NOMO-1 treated with DMSO at 0.1 percent for 48 hours (cell line): ENCODE data around the gene MMP15.
A peak's percentile ranks its signal among the peaks of the same experiment; 100 is the strongest.

Source experiments
- DNase-seq: peaks from one replicate; lab custom pipeline; 2025; ENCODE audit not compliant: unreplicated experiment; lab: John Stamatoyannopoulos, UW

Gene MMP15

DNA sequence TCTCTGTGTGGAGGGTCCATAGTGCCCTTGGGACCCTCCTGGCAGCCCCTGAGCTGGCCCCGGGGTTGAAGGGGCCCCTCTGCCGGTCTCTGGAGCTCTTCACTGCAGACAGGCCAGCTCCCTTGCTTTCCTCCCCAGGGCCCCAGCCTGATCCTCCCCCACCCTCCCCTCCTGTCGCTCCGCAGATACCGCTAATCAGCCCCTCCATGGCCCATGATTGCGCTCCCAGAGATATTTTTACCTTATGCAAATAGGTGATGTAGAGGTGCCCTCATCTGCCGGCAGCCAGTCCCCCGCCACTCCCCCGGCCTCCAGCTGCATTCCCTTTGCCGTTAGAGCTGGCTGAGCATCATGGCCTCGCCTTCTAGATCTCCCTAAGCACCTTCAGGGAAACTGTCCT, 9.2 kb downstream of the MMP15 start:
- DNase-seq, result no peak

DNA sequence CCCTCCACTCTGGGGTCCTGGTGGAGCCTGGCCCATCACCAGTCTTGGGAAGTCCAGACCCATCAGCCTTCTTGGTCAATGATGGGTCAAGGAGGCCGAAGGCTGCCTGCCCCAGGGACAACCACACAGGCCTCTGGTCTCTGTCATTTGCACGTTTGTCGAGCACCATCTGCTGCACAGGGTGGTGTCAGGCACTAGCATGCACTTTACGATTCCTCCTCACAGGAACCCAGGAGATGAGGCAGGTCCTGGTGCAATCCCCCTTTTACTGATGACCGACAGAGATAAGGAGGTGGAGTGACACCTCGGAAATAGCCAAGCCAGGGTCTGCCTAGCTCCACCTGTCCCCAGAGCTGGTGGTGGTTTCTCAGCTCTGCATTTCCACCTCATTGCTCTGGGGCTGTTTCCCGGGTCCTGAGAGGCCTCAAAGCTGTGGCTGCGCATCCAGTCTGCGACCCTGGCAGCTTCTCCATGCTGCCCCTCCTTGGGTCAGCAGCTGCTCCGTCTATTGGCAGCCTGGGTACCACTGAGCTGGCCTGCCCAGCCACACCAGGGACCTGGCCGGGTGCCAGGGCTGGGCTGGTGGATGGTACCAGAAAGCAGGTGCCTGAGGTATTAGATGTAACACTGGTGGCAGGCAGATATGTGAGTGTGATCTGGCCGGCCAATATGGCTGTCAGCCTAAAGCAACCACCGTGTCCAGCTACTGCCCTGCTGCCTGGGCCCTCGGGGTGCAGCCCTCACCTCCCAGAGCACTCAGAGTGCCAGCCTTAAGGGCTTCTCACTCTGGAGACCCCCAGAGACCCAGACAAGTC, 10.0 kb downstream of the MMP15 start:
- DNase-seq, result no peak

DNA sequence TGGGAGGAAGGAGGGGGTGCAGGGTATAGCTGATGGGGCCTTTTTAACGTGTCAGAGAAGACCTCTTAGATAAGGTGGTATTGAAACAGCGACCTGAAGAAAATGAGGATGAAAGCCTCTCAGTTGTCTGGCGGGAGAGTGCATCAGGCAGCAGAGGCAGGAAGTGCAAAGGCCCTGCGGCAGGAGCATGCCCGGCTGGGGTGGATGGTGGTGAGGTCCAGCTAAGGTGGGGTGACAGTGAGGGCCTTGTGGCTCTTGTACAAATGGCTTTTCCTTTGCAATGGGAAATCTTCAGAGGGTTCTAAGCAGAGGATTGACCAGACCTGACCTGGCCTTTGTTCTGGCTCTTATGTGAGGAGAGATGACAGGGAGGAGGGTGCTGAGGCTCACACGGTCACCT, 11.4 kb downstream of the MMP15 start:
- DNase-seq, result no peak

DNA sequence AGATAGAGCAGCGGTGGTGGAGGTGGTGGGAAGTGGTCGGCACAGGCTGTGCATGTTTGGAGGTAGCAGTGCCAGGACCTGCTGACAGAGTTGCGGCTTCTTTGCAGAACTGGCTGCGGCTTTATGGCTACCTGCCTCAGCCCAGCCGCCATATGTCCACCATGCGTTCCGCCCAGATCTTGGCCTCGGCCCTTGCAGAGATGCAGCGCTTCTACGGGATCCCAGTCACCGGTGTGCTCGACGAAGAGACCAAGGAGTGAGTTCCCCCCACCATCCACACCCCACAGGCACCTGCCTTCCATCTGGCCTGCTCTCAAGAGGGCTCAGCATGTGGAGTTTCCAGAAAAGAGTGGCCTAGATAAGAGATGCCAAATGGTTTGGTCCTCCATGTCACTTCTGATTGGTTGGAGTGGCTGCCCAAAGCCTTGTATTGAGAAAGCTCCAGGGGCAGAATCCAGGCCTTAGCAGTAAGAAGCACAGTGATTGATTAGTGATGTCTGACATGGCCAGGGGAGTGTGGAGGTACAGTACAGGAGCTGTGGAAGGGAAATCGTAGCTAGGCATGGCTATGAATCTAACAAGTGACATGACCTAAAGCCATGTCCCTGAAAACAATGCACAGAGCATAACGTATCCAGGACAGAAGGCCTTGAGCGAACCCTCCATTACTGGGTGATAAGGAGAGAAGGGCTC, 12.0 kb downstream of the MMP15 start:
- DNase-seq, result no peak

DNA sequence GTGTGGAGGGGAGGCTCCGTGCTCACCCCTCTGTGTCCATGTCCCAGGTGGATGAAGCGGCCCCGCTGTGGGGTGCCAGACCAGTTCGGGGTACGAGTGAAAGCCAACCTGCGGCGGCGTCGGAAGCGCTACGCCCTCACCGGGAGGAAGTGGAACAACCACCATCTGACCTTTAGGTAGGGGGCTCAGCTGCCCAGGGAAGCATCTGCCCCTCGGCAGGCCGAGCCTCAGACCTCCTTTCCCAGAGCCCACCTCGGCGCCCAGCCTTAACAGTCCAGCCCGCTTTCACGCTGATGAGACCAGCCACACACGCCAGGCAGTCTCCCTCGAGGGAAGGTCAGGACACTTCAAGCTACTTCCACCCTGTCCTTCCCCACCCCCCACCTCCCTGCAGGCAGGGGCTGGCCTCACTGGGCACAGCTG, 12.7 kb downstream of the MMP15 start:
- DNase-seq, result no peak

DNA sequence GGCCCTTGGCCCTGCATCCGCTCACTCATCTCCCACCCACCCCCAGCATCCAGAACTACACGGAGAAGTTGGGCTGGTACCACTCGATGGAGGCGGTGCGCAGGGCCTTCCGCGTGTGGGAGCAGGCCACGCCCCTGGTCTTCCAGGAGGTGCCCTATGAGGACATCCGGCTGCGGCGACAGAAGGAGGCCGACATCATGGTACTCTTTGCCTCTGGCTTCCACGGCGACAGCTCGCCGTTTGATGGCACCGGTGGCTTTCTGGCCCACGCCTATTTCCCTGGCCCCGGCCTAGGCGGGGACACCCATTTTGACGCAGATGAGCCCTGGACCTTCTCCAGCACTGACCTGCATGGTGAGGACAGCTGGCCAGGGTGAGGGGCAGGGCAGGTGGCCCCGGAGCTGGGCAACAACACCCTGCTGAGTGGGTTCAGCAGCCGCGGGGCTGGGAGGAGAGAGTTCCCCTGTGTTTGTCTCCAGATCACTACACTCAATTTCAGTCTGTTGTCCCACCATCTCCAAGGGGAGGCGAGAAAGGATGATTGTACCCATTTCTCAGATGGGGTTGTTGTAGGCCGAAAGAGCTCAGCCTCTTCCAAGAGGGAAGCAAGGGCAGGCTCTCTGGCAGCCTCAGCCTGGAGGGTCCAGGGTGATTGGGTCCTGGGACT, 14.4 kb downstream of the MMP15 start:
- DNase-seq, result no peak

DNA sequence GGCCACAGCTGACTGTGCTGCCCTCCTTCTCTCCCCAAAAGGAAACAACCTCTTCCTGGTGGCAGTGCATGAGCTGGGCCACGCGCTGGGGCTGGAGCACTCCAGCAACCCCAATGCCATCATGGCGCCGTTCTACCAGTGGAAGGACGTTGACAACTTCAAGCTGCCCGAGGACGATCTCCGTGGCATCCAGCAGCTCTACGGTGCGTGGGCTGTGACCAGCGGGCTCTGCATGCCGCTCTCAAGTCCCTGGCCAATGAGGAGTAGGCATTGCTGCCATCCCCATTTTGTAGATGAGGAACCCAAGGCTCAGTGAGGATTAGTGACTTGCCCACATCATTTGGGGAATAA, 14.9 kb downstream of the MMP15 start:
- DNase-seq, result no peak

DNA sequence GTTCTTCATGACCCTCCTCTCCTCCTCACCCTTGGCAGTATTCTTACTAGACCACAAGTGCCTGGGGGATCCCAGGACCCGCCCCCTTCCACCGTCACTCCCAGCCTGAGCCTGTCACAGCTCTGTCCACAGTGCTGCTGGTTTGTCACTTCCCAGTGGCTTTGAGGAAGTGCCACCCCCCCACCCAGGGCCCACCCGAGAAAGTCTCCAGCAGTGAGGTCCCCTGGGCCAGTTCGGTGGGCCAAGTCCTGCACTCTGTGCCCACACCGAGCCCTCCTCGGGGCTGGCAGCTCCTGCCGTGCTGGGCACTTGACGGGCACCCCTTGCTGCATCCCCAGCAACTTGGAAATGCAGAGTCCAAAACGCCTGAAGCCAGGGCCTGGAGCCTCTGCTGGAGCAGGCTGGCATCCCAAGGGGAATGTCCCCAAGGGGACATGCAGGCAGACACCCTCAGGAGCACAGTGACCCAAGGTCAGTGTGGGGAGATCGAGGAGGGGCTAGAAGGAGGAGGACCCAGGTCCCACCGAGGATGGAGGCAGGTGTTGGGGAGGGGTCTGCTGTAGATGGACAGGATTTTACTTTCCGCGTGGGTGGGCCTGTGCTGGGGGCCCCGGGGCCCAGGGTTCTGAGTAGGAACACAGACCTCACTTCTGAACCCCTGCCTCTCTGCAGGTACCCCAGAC, 15.5 kb downstream of the MMP15 start:
- no peak for DNase-seq

DNA sequence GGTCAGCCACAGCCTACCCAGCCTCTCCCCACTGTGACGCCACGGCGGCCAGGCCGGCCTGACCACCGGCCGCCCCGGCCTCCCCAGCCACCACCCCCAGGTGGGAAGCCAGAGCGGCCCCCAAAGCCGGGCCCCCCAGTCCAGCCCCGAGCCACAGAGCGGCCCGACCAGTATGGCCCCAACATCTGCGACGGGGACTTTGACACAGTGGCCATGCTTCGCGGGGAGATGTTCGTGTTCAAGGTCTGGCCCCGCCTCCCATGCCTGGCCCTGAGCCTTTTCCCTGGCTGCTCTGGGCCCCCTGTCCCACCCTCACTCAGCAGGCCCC, 16.0 kb downstream of the MMP15 start:
- DNase-seq, result no peak

DNA sequence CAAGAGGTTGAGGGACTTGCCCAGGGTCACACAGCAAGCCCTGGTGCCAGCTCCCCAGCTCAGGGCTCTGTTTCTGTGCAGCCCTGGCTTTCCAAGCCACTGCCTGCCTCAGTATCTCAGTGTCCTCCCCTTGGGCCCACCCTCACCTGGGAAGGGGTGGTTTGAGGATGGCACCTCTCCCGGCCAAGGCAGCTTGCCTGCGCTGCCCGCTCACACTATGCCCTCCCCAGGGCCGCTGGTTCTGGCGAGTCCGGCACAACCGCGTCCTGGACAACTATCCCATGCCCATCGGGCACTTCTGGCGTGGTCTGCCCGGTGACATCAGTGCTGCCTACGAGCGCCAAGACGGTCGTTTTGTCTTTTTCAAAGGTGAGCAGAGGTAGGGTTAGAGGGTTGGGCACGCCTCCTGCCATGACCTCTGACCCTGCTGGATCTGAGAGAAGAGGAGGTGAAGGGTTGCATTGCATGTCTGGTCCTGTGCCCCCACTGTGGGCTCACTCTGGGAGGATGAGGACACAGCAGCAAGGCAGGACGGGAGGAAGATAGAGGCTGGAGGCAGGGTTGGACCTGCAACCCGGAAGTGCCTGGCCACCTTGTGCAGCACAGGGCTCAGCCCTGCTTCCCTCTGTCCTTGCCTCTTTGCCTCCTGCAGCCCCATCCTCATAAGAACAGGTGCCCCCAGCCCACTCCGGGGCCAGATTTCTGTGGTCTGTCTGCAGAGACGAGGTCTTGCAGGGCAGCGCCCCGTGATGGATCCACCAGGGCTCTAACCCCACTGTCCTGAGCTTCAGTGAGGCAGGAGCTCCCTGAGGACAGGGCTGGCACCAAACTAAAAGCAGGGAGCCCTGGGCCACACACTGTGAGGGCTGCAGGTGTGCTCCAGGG, 16.7 kb downstream of the MMP15 start:
- no peak for DNase-seq

DNA sequence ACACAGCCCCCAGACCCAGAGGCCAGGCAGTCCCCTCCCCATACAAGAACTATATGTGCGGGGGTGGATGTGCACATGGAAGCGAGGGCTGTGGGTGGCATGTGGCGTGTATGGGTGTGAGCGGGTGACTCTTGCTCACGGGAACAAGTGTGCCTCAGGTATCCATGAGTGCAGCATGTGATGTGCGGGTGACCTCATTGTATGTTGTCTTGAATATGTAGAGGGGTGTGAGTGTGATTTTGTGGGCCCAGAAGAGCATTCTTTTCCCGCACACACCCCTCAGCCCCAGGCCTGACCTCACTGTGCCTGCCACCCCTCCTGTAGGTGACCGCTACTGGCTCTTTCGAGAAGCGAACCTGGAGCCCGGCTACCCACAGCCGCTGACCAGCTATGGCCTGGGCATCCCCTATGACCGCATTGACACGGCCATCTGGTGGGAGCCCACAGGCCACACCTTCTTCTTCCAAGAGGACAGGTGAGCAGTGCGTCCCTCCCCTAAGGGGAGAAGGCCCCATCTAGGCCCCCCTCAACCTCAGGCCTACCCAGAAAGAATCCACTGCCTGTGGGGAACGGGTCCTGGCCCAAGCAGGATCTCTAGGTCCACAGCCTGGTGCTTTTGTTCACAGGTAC, 17.4 kb downstream of the MMP15 start:
- DNase-seq, result no peak

DNA sequence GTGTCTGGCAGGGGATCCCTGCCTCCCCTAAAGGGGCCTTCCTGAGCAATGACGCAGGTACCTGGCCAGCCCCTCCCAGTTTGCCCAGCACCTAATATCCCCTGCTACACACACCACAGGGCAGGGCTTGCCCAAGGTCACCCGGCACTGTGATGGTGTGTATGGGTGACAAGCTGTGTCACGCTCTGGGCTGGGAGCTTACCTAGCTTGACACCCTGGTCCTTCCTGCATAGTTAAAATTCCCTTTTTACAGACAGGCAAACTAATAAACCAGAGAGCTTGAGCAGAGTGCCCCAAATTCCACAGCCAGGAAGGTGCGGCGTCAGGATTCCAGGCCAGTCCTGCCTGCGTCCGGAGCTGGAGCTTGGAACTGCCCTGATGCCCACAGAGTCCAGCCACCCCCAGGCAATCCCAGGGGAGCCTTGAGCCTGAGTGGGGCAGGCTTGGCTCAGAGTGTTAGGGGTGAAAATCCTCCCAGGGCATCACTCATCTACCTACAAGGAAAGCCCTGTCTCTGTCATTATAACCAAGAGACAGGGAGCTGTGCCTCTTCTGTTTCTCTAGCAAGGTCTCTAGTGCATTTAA, 18.1 kb downstream of the MMP15 start:
- no peak for DNase-seq

DNA sequence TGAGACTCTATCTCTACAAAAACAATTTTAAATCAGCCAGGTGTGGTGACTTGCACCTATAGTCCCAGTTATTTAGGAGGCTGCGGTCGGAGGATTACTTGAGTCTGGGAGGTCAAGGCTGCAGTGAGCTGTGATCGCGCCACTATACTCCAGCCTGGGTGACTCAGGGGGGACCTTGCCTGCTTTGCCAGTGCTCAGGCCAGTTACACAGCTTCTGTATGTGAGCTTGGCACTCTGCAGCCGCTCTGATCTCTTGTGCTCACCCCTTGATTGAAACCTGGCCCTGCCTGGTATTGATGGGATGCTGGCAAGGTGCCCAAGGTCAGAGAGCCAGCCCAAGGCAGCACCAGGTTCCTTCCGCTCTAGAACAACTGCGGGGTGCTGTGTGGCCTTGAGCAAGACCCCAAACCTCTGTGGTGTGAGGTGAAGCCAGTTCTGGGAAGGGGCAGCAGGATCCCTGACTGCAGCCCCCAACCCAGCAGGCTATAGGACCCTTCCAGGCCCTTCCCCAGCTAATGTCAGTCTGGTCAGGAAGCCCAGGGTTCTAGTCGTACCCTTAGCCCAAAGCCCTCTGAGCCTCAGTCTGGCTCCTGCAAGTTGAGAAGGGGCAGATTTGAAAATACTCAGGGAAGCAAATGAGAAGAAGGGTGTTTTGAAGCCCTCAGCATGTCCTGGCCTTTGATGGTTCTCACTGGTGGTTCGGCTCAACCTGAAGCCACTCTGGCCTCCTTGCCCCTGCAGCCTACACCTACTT, 18.9 kb downstream of the MMP15 start:
- no peak for DNase-seq

DNA sequence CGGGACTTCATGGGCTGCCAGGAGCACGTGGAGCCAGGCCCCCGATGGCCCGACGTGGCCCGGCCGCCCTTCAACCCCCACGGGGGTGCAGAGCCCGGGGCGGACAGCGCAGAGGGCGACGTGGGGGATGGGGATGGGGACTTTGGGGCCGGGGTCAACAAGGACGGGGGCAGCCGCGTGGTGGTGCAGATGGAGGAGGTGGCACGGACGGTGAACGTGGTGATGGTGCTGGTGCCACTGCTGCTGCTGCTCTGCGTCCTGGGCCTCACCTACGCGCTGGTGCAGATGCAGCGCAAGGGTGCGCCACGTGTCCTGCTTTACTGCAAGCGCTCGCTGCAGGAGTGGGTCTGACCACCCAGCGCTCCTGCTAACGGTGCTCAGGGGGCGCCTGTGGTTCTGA, 19.5 kb downstream of the MMP15 start:
- no peak for DNase-seq

DNA sequence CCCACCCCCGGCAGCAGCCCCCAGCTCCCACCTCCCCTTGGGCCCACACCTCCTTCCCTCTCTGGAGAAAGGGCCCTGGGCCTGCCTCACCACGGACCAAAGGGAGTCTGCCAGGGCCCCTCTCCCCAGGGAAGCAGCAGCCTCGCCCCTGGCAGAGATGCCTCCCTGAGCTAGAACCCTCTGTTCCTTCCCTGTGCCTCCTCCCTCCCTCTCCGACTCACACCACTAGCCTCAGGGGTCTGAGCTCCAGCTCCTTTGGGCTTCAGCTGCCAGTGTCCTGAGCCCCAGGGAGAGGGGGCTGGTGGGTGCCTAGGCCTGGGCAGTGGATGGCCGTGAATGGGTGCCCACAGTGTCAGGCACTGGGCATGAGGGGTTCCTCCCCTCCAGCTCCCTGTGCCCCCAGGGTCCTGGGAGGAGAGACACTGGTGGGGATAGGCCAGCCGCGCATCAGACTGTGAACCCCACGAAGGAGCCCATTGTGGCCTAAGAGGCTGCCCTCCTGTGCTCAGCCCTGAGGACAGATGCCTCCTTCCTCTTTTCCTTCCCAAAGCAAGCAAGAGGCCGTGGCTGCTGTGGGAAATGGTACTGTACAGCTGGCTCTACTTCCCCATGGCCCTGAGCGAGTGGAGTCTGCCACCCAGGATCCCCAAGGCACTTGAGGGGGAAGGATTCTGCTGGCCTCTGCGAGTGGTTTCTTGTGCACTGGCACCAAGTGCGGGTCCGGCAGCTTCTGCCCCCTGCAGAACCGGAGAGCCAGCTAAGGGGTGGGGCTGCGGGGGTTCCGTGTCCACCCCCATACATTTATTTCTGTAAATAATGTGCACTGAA, 20.7 kb downstream of the MMP15 start:
- DNase-seq, result peak; percentile 13

DNA sequence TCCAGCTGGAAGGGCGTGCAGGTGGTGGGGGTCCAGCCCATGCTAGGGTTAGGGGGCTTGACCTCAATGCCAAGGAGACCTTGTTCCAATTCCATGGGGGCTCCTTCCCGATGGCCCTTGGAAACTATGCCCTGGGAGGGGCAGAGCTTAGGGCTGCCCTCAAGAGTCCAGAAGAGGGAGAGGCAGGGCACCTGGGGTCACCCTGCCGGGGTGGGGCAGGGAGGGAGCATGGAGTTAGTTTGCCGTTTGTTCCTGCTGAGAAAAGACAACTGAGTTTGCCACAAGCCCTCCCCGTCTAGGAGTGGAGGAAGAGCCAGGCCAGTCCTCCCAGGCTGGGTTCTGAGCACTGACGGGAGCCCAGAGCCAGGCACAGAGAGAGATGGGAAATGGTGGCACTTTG, 21.4 kb downstream of the MMP15 start:
- no peak for DNase-seq

DNA sequence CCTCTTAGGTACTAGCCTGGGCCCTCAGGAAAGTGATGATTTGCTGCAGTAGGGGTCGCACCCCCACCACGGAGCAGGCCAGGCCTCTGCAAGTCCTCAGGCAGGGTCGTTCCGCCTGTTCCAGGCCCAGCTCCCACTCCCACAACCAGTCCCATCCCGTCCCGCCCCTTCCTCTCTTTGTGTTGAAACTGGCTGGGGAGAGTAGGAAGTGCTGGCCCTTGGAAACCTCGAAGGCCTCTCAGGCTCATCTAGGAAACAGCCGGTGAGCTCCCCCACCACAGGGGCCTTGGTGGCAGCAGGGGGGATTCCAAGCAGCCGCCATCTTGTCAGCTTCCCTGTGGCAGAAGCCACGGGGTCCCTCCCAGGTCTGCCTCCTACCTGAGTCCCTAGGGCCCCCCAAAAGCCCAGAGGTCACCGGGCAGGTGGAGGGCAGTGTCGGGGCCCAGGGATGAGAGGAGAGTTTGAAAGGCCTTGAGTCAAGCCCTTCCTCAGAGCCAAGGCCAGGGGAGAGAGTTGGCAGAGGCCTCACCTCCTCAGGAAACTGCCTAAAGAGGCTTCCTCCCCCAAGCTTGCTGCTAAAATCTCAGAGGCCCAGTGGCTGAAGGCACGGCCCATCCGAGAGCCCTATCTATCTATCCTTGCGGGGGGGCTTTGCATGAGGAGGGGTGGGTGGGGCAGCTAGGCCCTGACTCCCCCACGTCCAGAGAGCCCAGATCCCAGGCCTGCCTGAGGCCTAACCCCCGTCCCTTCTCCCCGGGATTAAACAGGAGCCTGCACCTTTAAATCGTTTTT, 22.2 kb downstream of the MMP15 start:
- no peak for DNase-seq
